SK-N-SH treated with all-trans-retinoic acid at 6 μM for 48 hours (cell line): ENCODE results near the gene ZNF581.

Experiments used
- ATAC-seq: fragments of 200-7000 bp; cut with Tn5 transposase; 3 replicates; pipeline ENCODE4 v1.9.1; 2020; ENCODE audit warnings: mild to moderate bottlenecking, moderate library complexity
- ARNTL ChIP-seq: fragments of 450-650 bp; formaldehyde crosslinking; IDR thresholded peaks from 2 replicates; pipeline ENCODE4 v1.5.0; 2020; ENCODE audit warnings: low read depth, mild to moderate bottlenecking, moderate library complexity, borderline replicate concordance
- BACH2 ChIP-seq: fragments of 250-450 bp; sonication (Bioruptor Pico); IDR thresholded peaks from 2 replicates; pipeline ENCODE4 v1.9.0; 2021; ENCODE audit warnings: mild to moderate bottlenecking, borderline replicate concordance
- CREB5 ChIP-seq: fragments of 250-450 bp; sonication (Bioruptor Pico); IDR thresholded peaks from 2 replicates; pipeline ENCODE4 v1.5.1; 2020; ENCODE audit warnings: low read depth, mild to moderate bottlenecking, moderate library complexity
- CSDC2 ChIP-seq: fragments of 250-450 bp; sonication (Bioruptor Pico); IDR thresholded peaks from 2 replicates; pipeline ENCODE4 v1.5.0; 2020; ENCODE audit warnings: mild to moderate bottlenecking, moderate library complexity
- CSRNP3 ChIP-seq: fragments of 250-450 bp; sonication (Bioruptor Pico); IDR thresholded peaks from 2 replicates; pipeline ENCODE4 v1.5.1; 2021; ENCODE audit warnings: mild to moderate bottlenecking, moderate library complexity
- ESRRG ChIP-seq: fragments of 250-450 bp; sonication (Bioruptor Pico); IDR thresholded peaks from 2 replicates; pipeline ENCODE4 v1.6.1; 2021; ENCODE audit warnings: mild to moderate bottlenecking
- GLIS3 ChIP-seq: fragments of 250-450 bp; sonication (Bioruptor Pico); IDR thresholded peaks from 2 replicates; pipeline ENCODE4 v1.5.0; 2020; ENCODE audit warnings: mild to moderate bottlenecking, moderate library complexity
- ISL1 ChIP-seq: fragments of 250-450 bp; sonication (Bioruptor Pico); IDR thresholded peaks from 2 replicates; pipeline ENCODE4 v2.1.2; 2022; ENCODE audit warnings: mild to moderate bottlenecking, moderate library complexity
- OSR1 ChIP-seq: fragments of 250-450 bp; sonication (Bioruptor Pico); IDR thresholded peaks from 2 replicates; pipeline ENCODE4 v1.8.0; 2022; ENCODE audit warnings: moderate library complexity, mild to moderate bottlenecking, inconsistent platforms
- PATZ1 ChIP-seq: fragments of 250-450 bp; sonication (Bioruptor Pico); IDR thresholded peaks from 2 replicates; pipeline ENCODE4 v1.8.0; 2020; ENCODE audit warnings: mild to moderate bottlenecking, moderate library complexity, borderline replicate concordance
- POU6F1 ChIP-seq: fragments of 250-450 bp; sonication (Bioruptor Pico); IDR thresholded peaks from 2 replicates; pipeline ENCODE4 v1.8.0; 2021; ENCODE audit warnings: low read depth, mild to moderate bottlenecking, moderate library complexity, borderline replicate concordance
- PPARA ChIP-seq: fragments of 250-450 bp; sonication (Bioruptor Pico); IDR thresholded peaks from 2 replicates; pipeline ENCODE4 v1.5.0; 2020; ENCODE audit warnings: mild to moderate bottlenecking, borderline replicate concordance
- RARB ChIP-seq: fragments of 250-450 bp; sonication (Bioruptor Pico); IDR thresholded peaks from 2 replicates; pipeline ENCODE4 v1.8.0; 2021; ENCODE audit warnings: mild to moderate bottlenecking, moderate library complexity
- SNAI2 ChIP-seq: fragments of 250-450 bp; sonication (Bioruptor Pico); IDR thresholded peaks from 2 replicates; pipeline ENCODE4 v1.5.0; 2020; ENCODE audit warnings: mild to moderate bottlenecking, moderate library complexity
- TOX ChIP-seq: fragments of 250-450 bp; sonication (Bioruptor Pico); IDR thresholded peaks from 2 replicates; pipeline ENCODE4 v1.8.0; 2021; ENCODE audit warnings: mild to moderate bottlenecking, moderate library complexity, borderline replicate concordance
- TSHZ2 ChIP-seq: fragments of 250-450 bp; sonication (Bioruptor Pico); IDR thresholded peaks from 2 replicates; pipeline ENCODE4 v1.5.0; 2020; ENCODE audit warnings: mild to moderate bottlenecking, moderate library complexity
- ZC3H10 ChIP-seq: fragments of 250-450 bp; sonication (Bioruptor Pico); IDR thresholded peaks from 2 replicates; pipeline ENCODE4 v1.5.1; 2021; ENCODE audit warnings: mild to moderate bottlenecking, moderate library complexity
- ZNF565 ChIP-seq: fragments of 450-650 bp; formaldehyde crosslinking; conservative IDR thresholded peaks from 2 replicates; pipeline ENCODE4 v1.5.0; 2020; ENCODE audit warnings: low read depth, mild to moderate bottlenecking, moderate library complexity
- ZNF70 ChIP-seq: fragments of 450-650 bp; formaldehyde crosslinking; IDR thresholded peaks from 2 replicates; pipeline ENCODE4 v1.5.0; 2020; ENCODE audit warnings: mild to moderate bottlenecking, moderate library complexity
- ZNF8 ChIP-seq: fragments of 450-650 bp; formaldehyde crosslinking; IDR thresholded peaks from 2 replicates; pipeline ENCODE4 v1.5.0; 2020; ENCODE audit warnings: mild to moderate bottlenecking, moderate library complexity

Gene ZNF581

GRCh38 chr19:55600662-55601028, 42.8 kb upstream of the ZNF581 start:
- no peak for TF ChIP-seq ISL1 (CRISPR knock-in tag)
- TF ChIP-seq ZNF8: no peak
- no peak for TF ChIP-seq ESRRG (CRISPR knock-in tag)
- TF ChIP-seq TOX: no peak
- TF ChIP-seq PPARA (CRISPR knock-in tag): no peak
- TF ChIP-seq BACH2: no peak
- TF ChIP-seq, all 23 proteins: peak for 0
- ATAC-seq: no peak

- ATAC-seq: no peak
These were observed 42.4 kb upstream of the ZNF581 start for GRCh38 chr19:55601084-55601483.

GRCh38 chr19:55602104-55603001, 41.1 kb upstream of the ZNF581 start:
- no peak for ATAC-seq
- TF ChIP-seq ZC3H10 (CRISPR knock-in tag) (no peak), RARB (CRISPR knock-in tag) (no peak), CSRNP3 (no peak), POU6F1 (no peak), TSHZ2 (CRISPR knock-in tag) (no peak), ESRRG (CRISPR knock-in tag) (no peak), PPARA (CRISPR knock-in tag) (no peak), GLIS3 (no peak), CREB5 (CRISPR knock-in tag) (no peak), CSDC2 (CRISPR knock-in tag) (no peak), ZNF565 (CRISPR knock-in tag) (no peak), ARNTL (CRISPR knock-in tag) (no peak), SNAI2 (CRISPR knock-in tag) (no peak), ZNF70 (CRISPR knock-in tag) (no peak)

More at GRCh38 chr19:55601084-55601483, 42.4 kb upstream of the ZNF581 start:
- TF ChIP-seq ZNF8: no peak
- TF ChIP-seq, all 23 proteins: peak for 0

GRCh38 chr19:55603115-55603514, 40.3 kb upstream of the ZNF581 start:
- no peak for ATAC-seq
- TF ChIP-seq PPARA (CRISPR knock-in tag): no peak
- TF ChIP-seq ZNF70 (CRISPR knock-in tag): no peak
- no peak for TF ChIP-seq POU6F1
- TF ChIP-seq CSRNP3: no peak
- no peak for TF ChIP-seq PATZ1
- no peak for TF ChIP-seq ESRRG (CRISPR knock-in tag)
- no peak for TF ChIP-seq OSR1 (CRISPR knock-in tag)
- no peak for TF ChIP-seq GLIS3
- no peak for TF ChIP-seq ARNTL (CRISPR knock-in tag)
- TF ChIP-seq CSDC2 (CRISPR knock-in tag): no peak
- TF ChIP-seq TOX: no peak
